Transverse colon (tissue), 4 donors: ENCODE data around the gene HOXA10. TPM values are rescaled to one million over a fixed set of nuclear protein-coding genes. Genes with fewer than 3 reads are reported as not detected.

ENCODE experiments used
- DNase-seq: peaks from one replicate; pipeline ENCODE4 v3.0.0-alpha.2; 2019
- H3K27ac ChIP-seq, 4 donors: fragments of 200-600 bp; sonication (generic); 2 replicates each; pipeline ENCODE4 v1.5.1; 2016 to 2018; ENCODE audit warnings: inconsistent platforms in 4 of 4
- H3K27me3 ChIP-seq: fragments of 200-600 bp; sonication (generic); 2 replicates; pipeline ENCODE4 v1.5.1; 2017; ENCODE audit warnings: inconsistent platforms
- H3K36me3 ChIP-seq, 4 donors: fragments of 200-600 bp; sonication (generic); 2 replicates each; pipeline ENCODE4 v1.5.1; 2017 to 2019; ENCODE audit warnings: inconsistent platforms in 4 of 4
- H3K4me1 ChIP-seq, 4 donors: fragments of 200-600 bp; sonication (generic); 2 replicates each; pipeline ENCODE4 v1.5.1; 2017 to 2020; ENCODE audit warnings: inconsistent platforms in 4 of 4
- H3K4me3 ChIP-seq, 4 donors: fragments of 200-600 bp; sonication (generic); 1 replicate in 1 of 4; 2 replicates in 3 of 4; pipeline versions ENCODE4 v1.5.1 to v1.6.1; 2017 to 2019; ENCODE audit warnings: inconsistent platforms in 4 of 4
- H3K9me3 ChIP-seq, 2 donors: fragments of 200-600 bp; sonication (generic); 2 replicates each; pipeline ENCODE4 v1.5.1; 2017 to 2019; ENCODE audit warnings: inconsistent platforms in 2 of 2
- EP300 ChIP-seq: sonication (generic); formaldehyde crosslinking; IDR thresholded peaks from one replicate; pipeline ENCODE4 v1.6.1; 2017; ENCODE audit warnings: antibody characterized with exemption, low read depth
- POLR2A ChIP-seq: fragments of 450-650 bp; IDR thresholded peaks from one replicate; pipeline ENCODE4 v1.6.1; 2016; ENCODE audit warnings: antibody characterized with exemption, mild to moderate bottlenecking, moderate library complexity
- POLR2AphosphoS5 ChIP-seq, 3 donors: sonication (generic); formaldehyde crosslinking; IDR thresholded peaks; one replicate each; pipeline ENCODE4 v1.6.1; 2016; ENCODE audit warnings: antibody characterized with exemption in 3 of 3
- WGBS, 2 donors: methylation state at CpG; one replicate each; pipeline ENCODE4 v1.1.5; 2018; ENCODE audit warnings: low coverage in 1 of 2; 5-methylcytosine and 5-hydroxymethylcytosine counted together
- in situ Hi-C, 4 donors: fragments of 200-750 bp; cut with MboI; loops; one replicate each; pipeline versions ENCODE4 v1.15.0 to v1.15.1; 2017; ENCODE audit warnings: low sequenced_read_pairs in 3 of 4, low pct_ligation_motif_present in 1 of 4, low pct_unique_long_range_greater_than_20kb in 1 of 4
- intact Hi-C: fragments of 100-400 bp; cut with DNase I; formaldehyde crosslinking; loops from one replicate; pipeline ENCODE4 v1.15.1; 2023; ENCODE audit warnings: low total_unique reads
- total RNA-seq, 4 donors: library from RNA; depleted of rRNA; stranded (reverse); fragments of >200 nt; gene quantifications; one replicate each; pipeline ENCODE4 v1.1.0, GENCODE V29; 2016
- TF ChIP-seq, protein P1 (sequence below), 5 experiments: fragments of 200-600 bp in 3 of 5; fragments of 450-650 bp in 2 of 5; sonication (generic) in 3 of 5; IDR thresholded peaks; 1 replicate in 2 of 5; 2 replicates in 3 of 5; pipeline ENCODE4 v1.5.1; 2016 to 2017; ENCODE audit warnings: antibody characterized with exemption in 5 of 5, inconsistent platforms in 3 of 5, mild to moderate bottlenecking in 2 of 5, moderate library complexity in 1 of 5

Gene HOXA10
- total RNA-seq, 4 donors from 2014 or later: 19.8 to 68.9 (median 36.4) TPM

DNA sequence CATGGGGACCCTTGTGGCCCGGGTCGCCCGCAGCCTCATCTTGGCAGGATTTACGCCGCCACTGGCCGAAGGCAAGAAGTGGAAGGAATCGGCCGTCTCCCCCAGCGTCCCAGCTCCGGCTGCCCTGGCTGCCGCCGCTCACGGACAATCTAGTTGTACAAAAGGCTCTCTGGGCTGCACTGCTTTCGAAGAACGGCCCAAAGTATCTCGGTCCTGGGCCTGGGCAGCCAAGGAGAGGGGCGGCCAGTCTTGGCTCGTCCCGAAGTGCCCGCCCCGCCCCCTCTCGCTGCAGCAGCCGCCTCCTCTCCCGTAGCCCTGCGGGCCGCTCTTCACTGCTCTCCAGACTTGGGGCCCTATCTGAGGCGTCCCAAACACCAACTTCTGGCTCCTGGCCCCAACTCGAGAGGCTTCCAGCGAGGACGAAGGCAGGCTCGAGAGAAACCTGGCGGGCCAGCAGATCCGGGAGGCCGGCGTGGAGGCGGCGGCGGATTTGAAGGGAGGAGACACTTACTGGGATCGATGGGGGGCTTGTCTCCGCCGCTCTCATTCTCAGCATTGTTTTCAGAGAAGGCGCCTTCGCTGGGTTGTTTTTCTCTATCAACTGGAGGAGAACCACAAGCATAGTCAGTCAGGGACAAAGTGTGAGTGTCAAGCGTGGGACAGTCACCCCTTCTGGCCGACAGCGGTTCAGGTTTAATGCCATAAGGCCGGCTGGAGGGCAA, 9.6 kb downstream of the HOXA10 start:
- Histone ChIP-seq H3K4me1 (peaks cover 4 to 33% (median 24%) of the 10 kb centered on the region in 4 donors), H3K27me3 (peaks cover 19% of the 10 kb centered on the region), H3K4me3 (peak overlapping the region; percentile 58 to 82 (median 64)), H3K36me3 (no peaks in the 10 kb centered on the region), H3K9me3 (no peaks in the 10 kb centered on the region), H3K27ac (peak overlapping the region; percentile 95 to 99 (median 98))
- TF ChIP-seq, protein P1, sequence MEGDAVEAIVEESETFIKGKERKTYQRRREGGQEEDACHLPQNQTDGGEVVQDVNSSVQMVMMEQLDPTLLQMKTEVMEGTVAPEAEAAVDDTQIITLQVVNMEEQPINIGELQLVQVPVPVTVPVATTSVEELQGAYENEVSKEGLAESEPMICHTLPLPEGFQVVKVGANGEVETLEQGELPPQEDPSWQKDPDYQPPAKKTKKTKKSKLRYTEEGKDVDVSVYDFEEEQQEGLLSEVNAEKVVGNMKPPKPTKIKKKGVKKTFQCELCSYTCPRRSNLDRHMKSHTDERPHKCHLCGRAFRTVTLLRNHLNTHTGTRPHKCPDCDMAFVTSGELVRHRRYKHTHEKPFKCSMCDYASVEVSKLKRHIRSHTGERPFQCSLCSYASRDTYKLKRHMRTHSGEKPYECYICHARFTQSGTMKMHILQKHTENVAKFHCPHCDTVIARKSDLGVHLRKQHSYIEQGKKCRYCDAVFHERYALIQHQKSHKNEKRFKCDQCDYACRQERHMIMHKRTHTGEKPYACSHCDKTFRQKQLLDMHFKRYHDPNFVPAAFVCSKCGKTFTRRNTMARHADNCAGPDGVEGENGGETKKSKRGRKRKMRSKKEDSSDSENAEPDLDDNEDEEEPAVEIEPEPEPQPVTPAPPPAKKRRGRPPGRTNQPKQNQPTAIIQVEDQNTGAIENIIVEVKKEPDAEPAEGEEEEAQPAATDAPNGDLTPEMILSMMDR (IDR thresholded peaks at IDR 0.05): peak; percentile 15 to 38 (median 27)
- TF ChIP-seq POLR2AphosphoS5 (IDR thresholded peaks at IDR 0.05): no peak
- TF ChIP-seq EP300: no peak
- TF ChIP-seq POLR2A: no peak
- no peak for DNase-seq
- in situ Hi-C loops (loop anchor here in 3 of 4 donors (25.0 kb wide), 3 partner anchors 802 to 1302 kb away; no protein-coding TSS in a partner anchor), intact Hi-C loops (loop anchor here (10.0 kb wide), 1 partner anchor 1310 kb away; no protein-coding TSS in a partner anchor)
- WGBS, 2 donors: 10% methylated on average over 31 of the region's 47 CpGs; no CpG with 5 or more reads in 1 of the 2 donors

DNA sequence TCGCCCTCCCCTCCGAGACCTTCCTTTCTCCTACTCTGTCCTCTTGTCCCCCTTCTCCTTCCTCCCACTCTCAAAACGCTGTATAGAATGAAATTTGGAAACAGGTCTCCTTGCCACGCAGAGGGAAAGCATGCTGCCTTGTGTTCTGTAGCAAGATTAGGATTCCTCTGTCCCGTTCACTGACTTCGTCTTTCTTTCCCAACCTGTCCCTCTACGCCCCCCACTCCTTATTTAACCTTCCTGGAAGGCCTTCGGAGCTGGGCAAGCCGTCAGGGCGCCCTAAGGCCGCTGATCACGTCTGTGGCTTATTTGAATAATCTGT, 10.1 kb downstream of the HOXA10 start:
- Histone ChIP-seq H3K27ac (peak overlapping the region; percentile 95 to 99 (median 98)), H3K4me1 (peaks cover 4 to 34% (median 23%) of the 10 kb centered on the region in 4 donors), H3K9me3 (no peaks in the 10 kb centered on the region), H3K4me3 (peak overlapping the region; percentile 58 to 82 (median 64)), H3K27me3 (peaks cover 19% of the 10 kb centered on the region), H3K36me3 (no peaks in the 10 kb centered on the region)
- in situ Hi-C loops (loop anchor here in 3 of 4 donors (25.0 kb wide), 3 partner anchors 802 to 1302 kb away; no protein-coding TSS in a partner anchor), intact Hi-C loops (loop anchor here (10.0 kb wide), 1 partner anchor 1309 kb away; no protein-coding TSS in a partner anchor)
- TF ChIP-seq POLR2AphosphoS5 (IDR thresholded peaks at IDR 0.05): no peak
- TF ChIP-seq, protein P1 (IDR thresholded peaks at IDR 0.05): no peak
- no peak for TF ChIP-seq POLR2A
- TF ChIP-seq EP300: no peak
- DNase-seq: no peak
- 0 to 10% methylated on average over 5 to 12 of the region's 12 CpGs for WGBS, 2 donors

DNA sequence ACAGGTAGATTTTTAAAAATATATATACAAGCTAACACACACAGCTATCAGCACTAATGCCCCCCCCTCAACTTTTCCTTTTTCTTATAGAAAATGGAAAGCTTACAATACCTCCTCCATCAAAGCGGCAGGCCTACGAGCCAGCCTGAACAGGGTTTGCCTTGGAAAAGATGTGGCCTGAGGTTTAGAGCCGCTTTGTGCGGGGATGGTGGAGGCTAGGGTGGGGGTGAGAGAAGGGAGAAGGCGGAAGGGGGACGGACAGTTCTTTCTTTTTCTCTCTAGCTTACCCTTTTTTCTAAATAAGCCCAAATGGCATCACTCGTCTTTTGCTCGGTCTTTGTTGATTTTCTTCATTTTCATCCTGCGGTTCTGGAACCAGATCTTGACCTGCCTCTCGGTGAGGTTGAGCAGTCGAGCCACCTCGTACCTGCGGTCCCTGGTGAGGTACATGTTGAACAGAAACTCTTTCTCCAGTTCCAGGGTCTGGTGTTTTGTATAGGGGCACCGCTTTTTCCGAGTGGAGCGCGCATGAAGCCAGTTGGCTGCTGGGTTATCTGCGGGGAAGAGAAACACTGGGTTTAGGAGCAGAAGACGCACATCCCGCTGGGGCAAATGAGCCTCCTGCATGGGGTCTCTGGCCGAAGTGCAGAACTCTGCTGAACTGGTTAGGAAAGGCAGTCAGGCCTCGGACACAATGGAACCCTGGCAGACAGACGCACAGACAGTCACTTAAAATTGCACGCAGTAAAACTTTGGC, 10.7 kb downstream of the HOXA10 start:
- TF ChIP-seq POLR2AphosphoS5 (IDR thresholded peaks at IDR 0.05) (no peak), POLR2A (no peak), EP300 (no peak)
- TF ChIP-seq, protein P1 (IDR thresholded peaks at IDR 0.05): no peak
- in situ Hi-C loops: loop anchor here in 3 of 4 donors (25.0 kb wide), 3 partner anchors 801 to 1301 kb away; no protein-coding TSS in a partner anchor
- no peak for DNase-seq
- no peaks in the 10 kb centered on the region for H3K9me3 ChIP-seq
- H3K27ac ChIP-seq: peak overlapping the region; percentile 95 to 99 (median 98)
- H3K4me1 ChIP-seq: peaks cover 4 to 34% (median 23%) of the 10 kb centered on the region in 4 donors
- 6 to 20% methylated on average over 9 to 24 of the region's 24 CpGs for WGBS, 2 donors
- H3K4me3 ChIP-seq: peak overlapping the region; percentile 58 to 82 (median 64)
- intact Hi-C loops: loop anchor here (10.0 kb wide), 1 partner anchor 1309 kb away; no protein-coding TSS in a partner anchor
- peaks cover 23% of the 10 kb centered on the region for H3K27me3 ChIP-seq
- H3K36me3 ChIP-seq: no peaks in the 10 kb centered on the region
